ENCODE data around the gene ZAP70.

Gene ZAP70

DNA sequence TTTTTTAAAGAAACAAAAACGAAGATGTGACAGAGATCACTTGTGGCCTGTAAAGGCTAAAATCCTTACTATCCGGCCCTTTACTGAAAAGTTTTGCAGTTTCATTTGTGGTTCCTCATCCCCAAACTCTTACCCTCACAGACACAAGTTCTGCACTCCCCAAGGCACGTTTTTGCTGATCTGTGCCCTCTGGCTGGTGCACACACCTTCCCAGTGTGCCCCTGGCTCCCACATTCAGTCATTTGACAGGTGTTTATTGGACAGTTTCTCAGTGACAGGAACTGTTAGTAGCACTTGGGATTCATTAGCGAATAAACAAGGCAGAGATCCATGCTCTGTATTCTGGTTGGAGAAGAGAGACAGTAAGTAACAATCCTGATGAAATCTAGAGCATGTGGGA lies 22.8 kb downstream of the ZAP70 start:
- TF ChIP-seq, protein P1, sequence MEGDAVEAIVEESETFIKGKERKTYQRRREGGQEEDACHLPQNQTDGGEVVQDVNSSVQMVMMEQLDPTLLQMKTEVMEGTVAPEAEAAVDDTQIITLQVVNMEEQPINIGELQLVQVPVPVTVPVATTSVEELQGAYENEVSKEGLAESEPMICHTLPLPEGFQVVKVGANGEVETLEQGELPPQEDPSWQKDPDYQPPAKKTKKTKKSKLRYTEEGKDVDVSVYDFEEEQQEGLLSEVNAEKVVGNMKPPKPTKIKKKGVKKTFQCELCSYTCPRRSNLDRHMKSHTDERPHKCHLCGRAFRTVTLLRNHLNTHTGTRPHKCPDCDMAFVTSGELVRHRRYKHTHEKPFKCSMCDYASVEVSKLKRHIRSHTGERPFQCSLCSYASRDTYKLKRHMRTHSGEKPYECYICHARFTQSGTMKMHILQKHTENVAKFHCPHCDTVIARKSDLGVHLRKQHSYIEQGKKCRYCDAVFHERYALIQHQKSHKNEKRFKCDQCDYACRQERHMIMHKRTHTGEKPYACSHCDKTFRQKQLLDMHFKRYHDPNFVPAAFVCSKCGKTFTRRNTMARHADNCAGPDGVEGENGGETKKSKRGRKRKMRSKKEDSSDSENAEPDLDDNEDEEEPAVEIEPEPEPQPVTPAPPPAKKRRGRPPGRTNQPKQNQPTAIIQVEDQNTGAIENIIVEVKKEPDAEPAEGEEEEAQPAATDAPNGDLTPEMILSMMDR (IDR thresholded peaks at IDR 0.05), result no peak

DNA sequence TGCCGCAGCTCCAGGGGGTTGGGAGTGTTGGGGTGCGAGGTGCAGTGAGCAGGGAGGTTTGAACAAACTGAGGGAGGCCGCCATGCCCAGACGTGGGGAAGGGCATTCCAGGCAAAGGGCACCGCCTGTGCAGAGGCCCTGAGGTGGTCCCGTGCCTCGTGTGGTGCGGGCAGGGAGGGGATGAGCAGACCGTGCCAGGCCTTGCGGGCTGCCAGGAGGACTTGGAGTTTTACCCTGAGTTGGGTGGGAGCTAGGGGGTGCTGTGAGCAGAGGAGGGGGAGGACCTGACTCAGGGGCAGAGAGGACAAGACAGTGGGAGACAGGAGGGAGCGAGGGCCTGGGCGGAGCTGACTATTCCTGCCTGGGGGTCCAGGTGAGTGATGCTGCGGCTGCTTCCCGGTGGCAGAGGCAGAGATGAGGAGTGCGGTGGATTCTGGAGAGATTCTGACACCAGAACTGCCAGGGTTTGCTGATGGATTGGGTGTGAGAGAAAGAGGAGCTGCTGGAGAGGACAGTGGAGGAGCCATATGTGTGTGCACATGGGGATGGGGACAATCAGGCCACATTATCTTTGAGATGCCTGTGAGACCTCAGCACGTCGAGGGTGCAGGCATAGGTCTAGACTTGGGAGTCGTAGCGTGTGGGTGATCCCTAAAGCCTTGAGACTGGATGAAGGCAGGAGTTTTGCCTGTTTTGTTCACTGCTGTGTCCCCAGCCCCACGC lies 23.4 kb downstream of the ZAP70 start:
- TF ChIP-seq, protein P1 (IDR thresholded peaks at IDR 0.05), result no peak

DNA sequence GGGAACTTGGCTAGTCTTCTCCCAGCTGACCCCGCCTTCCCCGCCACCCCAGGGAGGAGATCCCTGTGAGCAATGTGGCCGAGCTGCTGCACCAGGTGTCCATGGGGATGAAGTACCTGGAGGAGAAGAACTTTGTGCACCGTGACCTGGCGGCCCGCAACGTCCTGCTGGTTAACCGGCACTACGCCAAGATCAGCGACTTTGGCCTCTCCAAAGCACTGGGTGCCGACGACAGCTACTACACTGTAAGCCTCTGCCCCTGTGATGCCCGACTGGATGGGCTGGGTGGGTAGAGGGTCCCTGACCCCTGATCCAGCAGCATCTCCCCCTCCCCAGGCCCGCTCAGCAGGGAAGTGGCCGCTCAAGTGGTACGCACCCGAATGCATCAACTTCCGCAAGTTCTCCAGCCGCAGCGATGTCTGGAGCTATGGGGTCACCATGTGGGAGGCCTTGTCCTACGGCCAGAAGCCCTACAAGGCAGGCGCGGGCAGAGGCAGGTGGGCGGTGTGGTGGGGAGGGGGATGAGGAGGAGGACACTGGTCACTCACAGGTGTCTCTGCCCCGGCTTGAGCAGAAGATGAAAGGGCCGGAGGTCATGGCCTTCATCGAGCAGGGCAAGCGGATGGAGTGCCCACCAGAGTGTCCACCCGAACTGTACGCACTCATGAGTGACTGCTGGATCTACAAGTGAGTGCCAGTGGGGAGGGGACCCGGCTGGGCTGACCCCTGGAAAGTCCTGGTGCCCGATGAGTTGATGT lies 24.2 kb downstream of the ZAP70 start:
- TF ChIP-seq, protein P1 (IDR thresholded peaks at IDR 0.05), result no peak

DNA sequence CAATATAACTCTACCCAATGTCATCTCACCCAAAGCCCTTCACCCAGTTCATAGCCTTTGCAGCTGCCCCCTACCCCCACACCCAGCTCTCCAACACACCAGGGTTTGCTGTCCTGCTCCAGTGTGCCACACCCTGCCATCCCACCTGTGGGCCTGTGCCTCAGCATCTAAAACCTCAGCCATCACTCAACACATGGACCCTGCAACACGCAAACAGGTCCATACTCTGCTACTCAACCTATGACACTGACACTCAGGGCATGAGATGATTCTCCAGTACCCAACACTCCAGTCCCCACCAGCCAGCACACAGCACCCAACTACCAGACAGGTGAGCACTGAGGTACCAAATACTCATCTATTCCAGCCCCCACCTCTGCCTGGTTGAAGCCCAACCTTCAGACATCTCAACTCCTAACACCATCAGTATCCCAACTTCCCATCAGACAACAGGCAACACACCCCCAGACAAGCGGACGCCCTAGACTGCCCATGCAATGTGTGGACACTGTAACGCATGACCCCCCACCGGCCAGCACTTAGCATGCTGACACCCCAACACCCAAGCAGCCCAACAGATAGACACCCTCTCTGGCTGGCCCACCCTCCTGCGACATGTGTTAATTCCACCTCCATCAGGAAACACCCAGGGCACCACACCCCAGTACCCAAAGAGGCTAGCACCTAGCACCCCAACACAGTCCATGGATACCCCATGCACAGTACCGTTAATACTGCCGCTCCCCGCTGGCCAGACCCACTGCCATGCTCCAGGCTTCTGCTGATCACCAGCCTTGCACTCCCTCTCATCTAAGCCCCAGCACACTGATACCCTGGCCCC lies 25.0 kb downstream of the ZAP70 start:
- TF ChIP-seq, protein P1 (IDR thresholded peaks at IDR 0.05), result no peak

DNA sequence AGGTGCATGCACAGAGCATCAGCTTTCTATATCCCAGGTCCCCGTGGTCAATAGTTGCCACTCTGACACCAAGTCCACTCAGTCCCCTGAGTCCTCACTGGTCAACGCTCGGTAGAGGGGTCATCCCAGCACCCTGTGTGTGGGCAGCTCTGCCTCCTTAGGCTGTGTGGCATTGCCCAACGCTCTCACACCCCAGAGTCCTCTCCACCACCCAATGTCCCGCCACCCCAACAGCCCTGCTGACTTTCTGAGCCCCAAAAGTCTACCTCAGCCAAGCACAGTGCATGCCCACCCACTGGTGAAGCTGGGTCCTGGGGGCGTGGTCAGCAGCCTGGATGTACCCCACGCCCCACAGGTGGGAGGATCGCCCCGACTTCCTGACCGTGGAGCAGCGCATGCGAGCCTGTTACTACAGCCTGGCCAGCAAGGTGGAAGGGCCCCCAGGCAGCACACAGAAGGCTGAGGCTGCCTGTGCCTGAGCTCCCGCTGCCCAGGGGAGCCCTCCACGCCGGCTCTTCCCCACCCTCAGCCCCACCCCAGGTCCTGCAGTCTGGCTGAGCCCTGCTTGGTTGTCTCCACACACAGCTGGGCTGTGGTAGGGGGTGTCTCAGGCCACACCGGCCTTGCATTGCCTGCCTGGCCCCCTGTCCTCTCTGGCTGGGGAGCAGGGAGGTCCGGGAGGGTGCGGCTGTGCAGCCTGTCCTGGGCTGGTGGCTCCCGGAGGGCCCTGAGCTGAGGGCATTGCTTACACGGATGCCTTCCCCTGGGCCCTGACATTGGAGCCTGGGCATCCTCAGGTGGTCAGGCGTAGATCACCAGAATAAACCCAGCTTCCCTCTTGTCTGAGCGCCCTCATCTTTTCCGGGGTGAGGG lies 25.9 kb downstream of the ZAP70 start:
- TF ChIP-seq, protein P1 (IDR thresholded peaks at IDR 0.05), result no peak

DNA sequence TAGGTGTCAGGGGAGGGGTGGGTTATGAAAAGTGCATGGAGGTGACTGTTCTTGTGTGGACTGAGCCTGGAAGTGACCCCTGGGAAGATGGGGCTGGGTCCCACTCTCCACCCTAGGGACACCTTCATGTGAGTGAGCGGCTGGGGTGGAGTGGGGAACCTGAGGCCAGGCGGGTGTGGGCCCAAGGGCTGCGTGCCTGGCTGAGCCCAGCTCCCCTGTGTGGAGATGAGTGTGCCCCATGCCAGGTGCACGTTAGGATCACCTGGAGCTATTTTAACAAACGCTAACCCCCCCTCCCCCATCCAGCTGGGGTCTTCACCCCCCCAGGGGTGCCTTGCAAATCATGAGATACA lies 26.5 kb downstream of the ZAP70 start:
- TF ChIP-seq, protein P1 (IDR thresholded peaks at IDR 0.05), result no peak
